ENCODE measurements around the gene KCNAB1.

GRCh38 chr3:156226676-156227420 is 106.5 kb downstream of the KCNAB1 start:
- TF ChIP-seq EZH2 (IDR thresholded peaks at IDR 0.05; ENCODE audit: borderline replicate concordance, insufficient read depth, low read depth, low read length, poor library complexity, severe bottlenecking), result no peak
- no peak for TF ChIP-seq CTCF (IDR thresholded peaks at IDR 0.05)

All from B cell (primary cell).